Measurements from ENCODE around the gene CHST1.

CHST1 gene

GRCh38 chr11:45606514-45607281 lies 58.7 kb downstream of the CHST1 start:
- DNase-seq (ENCODE audit: low read depth) = no peak

- no peak for DNase-seq (ENCODE audit: low read depth)
Measured at GRCh38 chr11:45605051-45605450, 60.4 kb downstream of the CHST1 start.

- DNase-seq (ENCODE audit: low read depth) = no peak
Measured at GRCh38 chr11:45603946-45604682, 61.3 kb downstream of the CHST1 start.

GRCh38 chr11:45599161-45599943 lies 66.1 kb downstream of the CHST1 start:
- DNase-seq (ENCODE audit: low read depth) = no peak
